Activated CD8-positive, alpha-beta T cell treated with anti-CD3 and anti-CD28 coated beads, Interleukin-2, amount 10 ng/mL, durations not matched to agents 7 days and 5 days (primary cell): ENCODE results near the gene SRGAP3. TPM values are rescaled to one million over a fixed set of nuclear protein-coding genes. Genes with fewer than 3 reads are reported as not detected.

Source experiments
- ATAC-seq: fragments of 150-1000 bp; cut with Tn5 transposase; one replicate; pipeline ENCODE4 v1.10.0; 2021; ENCODE audit warnings: moderate library complexity
- CTCF ChIA-PET: fragments of 350-600 bp; sonication (Branson Sonifier 250); formaldehyde crosslinking; loops from one replicate; lab custom pipeline; 2021; ENCODE audit warnings: antibody characterized with exemption; lab: Charles Lee
- POLR2A ChIA-PET: fragments of 350-600 bp; sonication (Branson Sonifier 250); formaldehyde crosslinking; loops from one replicate; lab custom pipeline; 2021; ENCODE audit warnings: antibody characterized with exemption; lab: Charles Lee
- DNase-seq: peaks from one replicate; pipeline ENCODE4 v3.0.0-alpha.2; 2020
- H3K27ac Mint-ChIP-seq: one replicate; pipeline ENCODE4 v1.8.0; 2021; ENCODE audit warnings: mild to moderate bottlenecking, mixed read lengths
- H3K27me3 Mint-ChIP-seq: one replicate; pipeline ENCODE4 v1.8.0; 2021; ENCODE audit warnings: low read depth, mixed read lengths
- H3K36me3 Mint-ChIP-seq: one replicate; pipeline ENCODE4 v1.8.0; 2021; ENCODE audit warnings: low read depth, mixed read lengths
- H3K4me1 Mint-ChIP-seq: one replicate; pipeline ENCODE4 v1.8.0; 2021; ENCODE audit warnings: low read depth, mixed read lengths
- H3K4me3 Mint-ChIP-seq: one replicate; pipeline ENCODE4 v1.8.0; 2021; ENCODE audit warnings: mild to moderate bottlenecking, mixed read lengths
- H3K9me3 Mint-ChIP-seq: one replicate; pipeline ENCODE4 v1.8.0; 2022; ENCODE audit warnings: mixed read lengths; ENCODE audit not compliant: insufficient read depth
- total RNA-seq, 2 experiments: library from RNA; stranded (reverse); gene quantifications; one replicate each; pipeline ENCODE4 v1.2.3, GENCODE V29; 2021

The SRGAP3 gene
- total RNA-seq, 2 experiments from 2014 or later, result 5.3 to 5.9 TPM

GRCh38 chr3:9008550-9009255 is 240.7 kb downstream of the SRGAP3 start:
- ChIA-PET CTCF (no interaction called here), POLR2A (no interaction called here)
- Mint-ChIP-seq H3K27ac (no peak overlapping the region), H3K4me3 (no peak overlapping the region), H3K4me1 (peaks cover 16% of the 10 kb centered on the region), H3K36me3 (peaks cover 2% of the 10 kb centered on the region), H3K9me3 (no peaks in the 10 kb centered on the region), H3K27me3 (peaks cover 4% of the 10 kb centered on the region)
- no peak for ATAC-seq
- no peak for DNase-seq

GRCh38 chr3:9007928-9008327 is 241.5 kb downstream of the SRGAP3 start:
- H3K36me3 Mint-ChIP-seq, result peaks cover 2% of the 10 kb centered on the region
- H3K27ac Mint-ChIP-seq, result no peak overlapping the region
- CTCF ChIA-PET, result no interaction called here
- POLR2A ChIA-PET, result no interaction called here
- peaks cover 15% of the 10 kb centered on the region for H3K4me1 Mint-ChIP-seq
- no peak for ATAC-seq
- H3K27me3 Mint-ChIP-seq, result peaks cover 4% of the 10 kb centered on the region
- no peak overlapping the region for H3K4me3 Mint-ChIP-seq
- no peak for DNase-seq
- H3K9me3 Mint-ChIP-seq, result no peaks in the 10 kb centered on the region

GRCh38 chr3:9007213-9007612 is 242.2 kb downstream of the SRGAP3 start:
- Mint-ChIP-seq H3K36me3 (no peaks in the 10 kb centered on the region), H3K9me3 (no peaks in the 10 kb centered on the region), H3K4me1 (peaks cover 8% of the 10 kb centered on the region), H3K4me3 (no peak overlapping the region), H3K27me3 (peaks cover 4% of the 10 kb centered on the region), H3K27ac (no peak overlapping the region)
- no peak for ATAC-seq
- POLR2A ChIA-PET, result no interaction called here
- no peak for DNase-seq
- CTCF ChIA-PET, result no interaction called here

GRCh38 chr3:9000041-9000440 is 249.4 kb downstream of the SRGAP3 start:
- Mint-ChIP-seq H3K27ac (no peak overlapping the region), H3K4me3 (no peak overlapping the region), H3K36me3 (no peaks in the 10 kb centered on the region), H3K4me1 (no peaks in the 10 kb centered on the region), H3K27me3 (peaks cover 4% of the 10 kb centered on the region), H3K9me3 (no peaks in the 10 kb centered on the region)
- ATAC-seq (no peak), DNase-seq (no peak)
- ChIA-PET POLR2A (no interaction called here), CTCF (interaction anchor here (2.9 kb wide), 1 partner anchor 12 kb away, joined by 15 read pairs; no protein-coding TSS in a partner anchor)

DNA sequence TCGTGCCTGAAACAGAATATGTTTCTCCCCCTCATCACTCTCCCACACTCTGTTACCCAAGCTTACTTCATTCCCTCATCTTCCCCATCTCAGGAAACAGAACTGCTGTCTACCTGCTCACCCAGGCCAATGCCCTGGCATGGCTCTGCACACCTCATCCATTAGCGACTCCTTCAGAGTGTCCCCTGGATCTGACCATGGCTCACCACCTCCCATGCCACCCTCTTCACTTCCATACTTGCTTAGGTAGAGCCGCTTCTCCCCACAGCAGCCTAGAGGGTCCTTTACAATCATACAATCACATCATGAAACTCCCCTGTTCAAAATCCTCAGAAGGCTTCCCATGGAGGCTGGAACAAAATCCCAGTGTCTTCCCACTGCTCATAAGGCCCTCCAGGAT is 252.3 kb downstream of the SRGAP3 start:
- no peak overlapping the region for H3K4me3 Mint-ChIP-seq
- H3K27me3 Mint-ChIP-seq, result peaks cover 2% of the 10 kb centered on the region
- H3K4me1 Mint-ChIP-seq, result no peaks in the 10 kb centered on the region
- DNase-seq (no peak), ATAC-seq (no peak)
- no peak overlapping the region for H3K27ac Mint-ChIP-seq
- no peaks in the 10 kb centered on the region for H3K9me3 Mint-ChIP-seq
- H3K36me3 Mint-ChIP-seq, result no peaks in the 10 kb centered on the region
- POLR2A ChIA-PET, result no interaction called here
- CTCF ChIA-PET, result interaction anchor here (1.0 kb wide), 1 partner anchor 9 kb away, joined by 3 read pairs; no protein-coding TSS in a partner anchor

- Mint-ChIP-seq H3K4me3 (no peak overlapping the region), H3K9me3 (no peaks in the 10 kb centered on the region), H3K27ac (no peak overlapping the region), H3K36me3 (no peaks in the 10 kb centered on the region), H3K27me3 (no peaks in the 10 kb centered on the region), H3K4me1 (no peaks in the 10 kb centered on the region)
- DNase-seq, result no peak
- no peak for ATAC-seq
- POLR2A ChIA-PET, result no interaction called here
- CTCF ChIA-PET, result no interaction called here
Measured at GRCh38 chr3:8996681-8997121, 252.7 kb downstream of the SRGAP3 start.

GRCh38 chr3:8996216-8996615 is 253.2 kb downstream of the SRGAP3 start:
- ChIA-PET CTCF (interaction anchor here (1.0 kb wide), 1 partner anchor 306 kb away, joined by 3 read pairs; no protein-coding TSS in a partner anchor), POLR2A (no interaction called here)
- Mint-ChIP-seq H3K36me3 (no peaks in the 10 kb centered on the region), H3K27me3 (no peaks in the 10 kb centered on the region), H3K4me1 (no peaks in the 10 kb centered on the region), H3K9me3 (no peaks in the 10 kb centered on the region), H3K4me3 (no peak overlapping the region), H3K27ac (no peak overlapping the region)
- ATAC-seq (no peak), DNase-seq (no peak)

DNA sequence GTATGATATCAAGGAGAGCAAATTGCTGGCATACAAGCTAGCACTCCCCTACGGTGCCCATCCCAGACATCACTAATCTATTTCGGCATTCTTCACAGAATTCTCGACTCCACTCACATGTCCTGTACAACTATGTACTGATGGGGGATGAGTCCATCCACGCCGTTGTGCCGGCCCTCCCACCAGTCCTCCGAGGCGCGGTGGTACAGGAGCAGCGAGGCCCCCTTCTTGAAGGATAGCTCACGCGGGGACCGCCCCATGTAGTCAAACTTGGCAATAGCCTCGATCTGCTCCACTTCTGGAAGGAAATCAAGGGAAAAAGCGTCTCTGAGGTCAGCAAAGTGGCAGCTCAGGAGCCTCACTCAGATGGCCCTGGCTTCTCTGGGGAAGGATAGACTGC is 255.2 kb downstream of the SRGAP3 start:
- no peak overlapping the region for H3K4me3 Mint-ChIP-seq
- no peaks in the 10 kb centered on the region for H3K27me3 Mint-ChIP-seq
- H3K36me3 Mint-ChIP-seq, result no peaks in the 10 kb centered on the region
- H3K27ac Mint-ChIP-seq, result no peak overlapping the region
- POLR2A ChIA-PET, result no interaction called here
- no peaks in the 10 kb centered on the region for H3K9me3 Mint-ChIP-seq
- no peak for DNase-seq
- CTCF ChIA-PET, result interaction anchor here (1.4 to 1.9 kb wide), 2 partner anchors 22 to 256 kb away, joined by 3 to 5 read pairs; partner anchors contain the start of gene SRGAP3
- no peaks in the 10 kb centered on the region for H3K4me1 Mint-ChIP-seq
- ATAC-seq, result no peak

DNA sequence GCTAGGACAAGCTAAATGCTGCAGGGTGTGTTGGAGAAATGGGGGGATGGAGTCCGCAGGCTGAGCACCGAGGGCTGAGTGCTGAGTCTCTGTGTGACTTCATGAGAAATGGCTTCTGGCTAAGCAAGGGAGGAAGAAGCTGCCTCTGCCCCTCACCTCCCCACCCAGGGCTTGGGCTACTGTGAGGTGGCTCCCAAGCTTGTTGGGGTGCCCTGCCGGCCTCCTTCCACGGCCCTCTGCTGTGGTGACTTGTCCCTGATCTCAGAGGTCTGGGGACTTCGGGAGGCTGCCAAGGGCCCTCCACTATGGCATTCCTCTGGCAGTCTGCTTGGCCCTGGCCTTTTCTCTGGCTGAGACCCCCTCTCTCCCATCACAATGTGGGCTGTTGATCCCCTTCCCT is 256.1 kb downstream of the SRGAP3 start:
- DNase-seq, result no peak
- Mint-ChIP-seq H3K36me3 (no peaks in the 10 kb centered on the region), H3K27me3 (no peaks in the 10 kb centered on the region), H3K4me3 (no peak overlapping the region), H3K27ac (no peak overlapping the region), H3K9me3 (no peaks in the 10 kb centered on the region), H3K4me1 (no peaks in the 10 kb centered on the region)
- ChIA-PET POLR2A (no interaction called here), CTCF (interaction anchor here (1.9 kb wide), 1 partner anchor 21 kb away, joined by 5 read pairs; no protein-coding TSS in a partner anchor)
- ATAC-seq, result no peak

DNA sequence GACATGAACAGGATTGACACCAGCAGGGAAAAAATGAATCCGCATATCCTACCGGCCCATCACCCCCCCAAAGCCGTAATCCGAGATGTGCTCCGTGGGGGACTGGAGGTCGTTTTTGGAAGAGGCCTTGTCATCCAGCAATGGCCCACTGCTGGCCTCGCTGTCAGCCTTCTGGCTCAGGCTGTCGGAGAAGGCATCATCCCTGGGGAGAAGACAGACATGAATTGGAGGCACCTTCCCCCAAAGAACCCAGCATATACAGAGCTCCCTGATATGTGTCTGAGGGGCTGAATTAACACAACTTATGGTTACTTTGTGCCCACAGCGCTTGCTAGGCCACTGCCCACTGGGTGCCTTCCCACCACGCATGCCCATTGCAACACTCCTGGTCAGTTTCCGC is 256.6 kb downstream of the SRGAP3 start:
- Mint-ChIP-seq H3K9me3 (no peaks in the 10 kb centered on the region), H3K27me3 (no peaks in the 10 kb centered on the region), H3K4me3 (no peak overlapping the region), H3K4me1 (peaks cover 2% of the 10 kb centered on the region), H3K36me3 (no peaks in the 10 kb centered on the region), H3K27ac (no peak overlapping the region)
- ATAC-seq, result no peak
- POLR2A ChIA-PET, result no interaction called here
- CTCF ChIA-PET, result interaction anchor here (1.3 to 1.9 kb wide), 2 partner anchors 21 to 310 kb away, joined by 5 to 6 read pairs; no protein-coding TSS in a partner anchor
- DNase-seq, result no peak

GRCh38 chr3:8992199-8992598 is 257.2 kb downstream of the SRGAP3 start:
- no peaks in the 10 kb centered on the region for H3K36me3 Mint-ChIP-seq
- no peaks in the 10 kb centered on the region for H3K27me3 Mint-ChIP-seq
- no peak for ATAC-seq
- H3K9me3 Mint-ChIP-seq, result no peaks in the 10 kb centered on the region
- no peak for DNase-seq
- H3K27ac Mint-ChIP-seq, result no peak overlapping the region
- ChIA-PET CTCF (interaction anchor here (1.3 to 1.8 kb wide), 2 partner anchors 234 to 310 kb away, joined by 4 to 6 read pairs; no protein-coding TSS in a partner anchor), POLR2A (no interaction called here)
- H3K4me3 Mint-ChIP-seq, result no peak overlapping the region
- H3K4me1 Mint-ChIP-seq, result peaks cover 6% of the 10 kb centered on the region
